ENCODE results near the gene SHISA2.

SHISA2 gene

DNA sequence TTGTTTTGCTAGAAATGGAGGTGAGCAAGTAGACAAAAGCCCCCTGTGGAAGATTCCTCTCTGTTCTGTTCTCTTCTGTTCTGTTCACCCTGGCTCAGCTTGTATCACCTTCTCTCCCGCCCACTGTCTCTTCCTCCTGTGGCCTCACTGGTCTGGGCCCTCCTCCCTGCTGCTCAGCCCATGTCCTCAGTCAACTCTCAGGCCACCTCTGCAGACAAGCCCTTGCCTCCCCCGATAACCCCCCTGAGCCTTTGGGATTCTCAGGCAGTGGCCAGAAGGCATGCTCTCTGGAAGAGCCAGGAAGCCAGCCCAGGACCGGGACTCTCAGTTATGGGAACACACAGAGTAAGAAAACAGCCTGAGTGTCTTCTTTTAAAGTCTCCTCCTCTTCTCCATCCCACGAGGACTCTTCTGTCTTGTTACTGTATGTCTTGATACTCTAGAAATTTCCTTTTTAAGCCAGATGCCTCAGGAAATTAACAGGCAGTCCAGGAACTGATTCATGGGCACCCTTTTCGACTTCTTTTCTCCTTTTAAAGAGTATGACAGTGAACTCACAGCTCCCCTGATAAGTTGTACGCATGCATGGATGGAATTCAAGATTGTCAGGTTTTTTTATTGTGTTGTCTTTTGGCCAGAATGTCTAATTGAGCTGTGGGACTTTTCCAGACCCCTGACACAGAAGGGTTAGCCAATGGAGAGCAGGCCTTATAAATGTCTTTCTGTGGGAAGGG, 33.7 kb downstream of the SHISA2 start:
- DNase-seq (ENCODE audit: insufficient read length, low spot score) (no peak), FAIRE-seq (no peak)
- no peak for TF ChIP-seq POLR2A (IDR thresholded peaks at IDR 0.05; ENCODE audit: low read depth, low read length)

DNA sequence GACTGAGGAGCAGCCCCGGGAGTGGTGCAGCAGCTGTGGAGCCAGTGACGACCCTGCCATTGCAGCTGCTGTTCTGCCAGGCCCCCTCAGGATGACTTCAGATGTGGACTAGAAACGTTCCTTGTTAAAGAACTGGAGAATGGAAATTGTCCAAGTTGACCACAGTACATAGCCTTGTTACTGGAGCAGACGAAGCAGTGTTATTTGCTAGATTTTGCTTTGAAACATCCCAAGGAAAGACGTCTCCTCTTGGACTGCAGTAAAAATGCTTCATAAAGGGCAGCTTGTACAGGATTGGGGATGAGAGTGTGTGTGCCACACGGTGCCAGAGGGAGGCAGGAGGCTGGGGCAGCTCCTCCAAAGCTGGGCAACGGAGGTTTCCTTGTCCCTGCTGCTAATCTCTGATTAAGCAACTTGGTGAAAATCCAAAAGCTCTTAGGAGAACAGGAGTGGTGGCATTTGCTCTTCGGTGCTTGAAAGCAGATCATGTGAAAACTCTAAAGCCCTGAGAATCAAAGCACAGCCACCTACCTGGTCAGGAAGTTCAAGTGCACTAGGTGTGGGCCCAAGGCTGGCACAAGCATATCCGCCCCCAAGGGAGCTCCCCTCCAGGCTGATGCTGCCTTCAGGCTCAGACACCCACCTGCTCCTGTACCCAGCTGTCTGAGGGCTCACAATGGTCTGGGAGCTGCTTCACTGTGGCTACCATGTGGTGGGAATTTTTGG, 34.5 kb downstream of the SHISA2 start:
- TF ChIP-seq POLR2A (IDR thresholded peaks at IDR 0.05; ENCODE audit: low read depth, low read length) = no peak
- FAIRE-seq = no peak
- DNase-seq (ENCODE audit: insufficient read length, low spot score) = no peak

DNA sequence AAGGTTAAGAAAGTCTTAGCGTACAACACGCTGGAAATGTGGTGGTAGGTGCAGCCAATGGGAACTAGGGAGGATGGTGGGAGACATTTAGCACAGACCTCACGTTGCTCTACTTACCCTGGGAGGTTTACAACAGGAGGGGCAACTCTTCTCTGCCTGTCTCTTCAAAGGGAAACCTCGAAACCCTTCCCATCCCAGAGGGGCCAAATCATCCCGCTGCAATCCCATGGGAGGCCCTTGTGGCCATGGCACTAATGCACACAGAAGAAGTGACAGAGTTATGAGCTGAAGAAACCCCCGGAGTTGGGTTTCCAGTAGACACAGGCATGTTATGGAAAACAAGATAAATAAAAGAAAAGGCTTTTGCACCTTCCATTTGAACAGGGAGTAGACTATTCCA, 35.6 kb downstream of the SHISA2 start:
- DNase-seq (ENCODE audit: insufficient read length, low spot score) (no peak), FAIRE-seq (no peak)
- no peak for TF ChIP-seq POLR2A (IDR thresholded peaks at IDR 0.05; ENCODE audit: low read depth, low read length)

DNA sequence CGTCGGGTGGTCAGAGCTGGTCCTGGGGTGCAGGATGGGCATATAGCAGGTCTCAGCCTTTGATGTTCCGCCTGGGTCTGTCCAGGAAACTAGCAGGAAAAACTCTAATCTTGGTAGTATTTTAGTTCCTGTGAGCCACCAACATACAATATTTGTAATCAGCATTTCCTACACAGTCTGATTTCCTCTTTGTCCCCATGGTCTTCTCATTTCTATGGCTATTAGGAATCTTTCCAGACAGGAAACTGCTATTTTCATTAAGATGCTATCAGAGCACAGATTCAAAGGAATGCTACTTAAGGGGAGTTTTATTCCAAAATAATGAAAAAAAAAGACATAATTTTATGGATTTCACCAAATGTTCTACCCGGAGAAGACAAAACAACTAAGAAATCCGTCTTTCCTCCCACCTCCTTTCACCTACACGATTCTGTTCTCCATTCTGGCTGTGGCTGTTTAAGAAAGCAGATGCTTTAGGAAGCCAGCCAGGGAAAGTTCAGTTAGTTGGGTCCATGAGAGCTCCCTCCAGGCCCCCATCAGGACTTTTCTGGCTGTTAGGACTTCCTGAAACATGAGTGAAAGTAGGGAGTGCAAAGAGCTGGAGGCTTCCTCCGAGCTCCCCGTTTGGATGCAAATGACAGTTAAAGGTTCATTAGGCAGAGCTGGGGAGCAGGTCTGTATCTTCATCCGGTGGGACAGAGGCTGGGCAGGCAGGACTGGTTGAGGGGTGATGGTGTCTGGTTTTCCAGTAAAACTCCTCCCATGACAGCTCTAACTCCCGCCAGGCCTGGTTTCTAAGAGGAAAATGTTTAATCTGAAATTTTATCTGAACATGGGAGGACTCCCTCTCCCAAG, 36.3 kb downstream of the SHISA2 start:
- FAIRE-seq (no peak), DNase-seq (ENCODE audit: insufficient read length, low spot score) (no peak)
- no peak for TF ChIP-seq POLR2A (IDR thresholded peaks at IDR 0.05; ENCODE audit: low read depth, low read length)

DNA sequence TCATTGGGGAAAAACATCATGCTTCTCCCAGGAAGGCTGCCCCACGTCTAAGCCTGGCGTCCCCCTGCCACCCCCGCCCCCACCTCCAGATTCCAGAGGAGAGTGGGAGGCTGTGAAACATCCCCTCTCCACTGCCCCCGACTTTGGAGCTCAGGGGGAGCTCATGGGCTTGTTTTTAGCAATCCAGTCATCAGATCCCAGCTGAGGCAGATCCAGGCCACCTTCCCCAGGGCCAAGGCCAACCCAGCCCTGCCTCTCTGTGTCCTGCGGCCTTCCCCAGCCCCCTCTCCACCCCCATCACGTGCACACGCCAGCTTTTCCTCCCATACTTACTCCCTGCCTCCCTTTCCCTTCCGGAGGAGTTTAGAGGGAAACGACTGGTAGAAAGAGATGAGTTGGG, 38.8 kb downstream of the SHISA2 start:
- TF ChIP-seq POLR2A (IDR thresholded peaks at IDR 0.05; ENCODE audit: low read depth, low read length) = no peak
- no peak for FAIRE-seq
- no peak for DNase-seq (ENCODE audit: insufficient read length, low spot score)

DNA sequence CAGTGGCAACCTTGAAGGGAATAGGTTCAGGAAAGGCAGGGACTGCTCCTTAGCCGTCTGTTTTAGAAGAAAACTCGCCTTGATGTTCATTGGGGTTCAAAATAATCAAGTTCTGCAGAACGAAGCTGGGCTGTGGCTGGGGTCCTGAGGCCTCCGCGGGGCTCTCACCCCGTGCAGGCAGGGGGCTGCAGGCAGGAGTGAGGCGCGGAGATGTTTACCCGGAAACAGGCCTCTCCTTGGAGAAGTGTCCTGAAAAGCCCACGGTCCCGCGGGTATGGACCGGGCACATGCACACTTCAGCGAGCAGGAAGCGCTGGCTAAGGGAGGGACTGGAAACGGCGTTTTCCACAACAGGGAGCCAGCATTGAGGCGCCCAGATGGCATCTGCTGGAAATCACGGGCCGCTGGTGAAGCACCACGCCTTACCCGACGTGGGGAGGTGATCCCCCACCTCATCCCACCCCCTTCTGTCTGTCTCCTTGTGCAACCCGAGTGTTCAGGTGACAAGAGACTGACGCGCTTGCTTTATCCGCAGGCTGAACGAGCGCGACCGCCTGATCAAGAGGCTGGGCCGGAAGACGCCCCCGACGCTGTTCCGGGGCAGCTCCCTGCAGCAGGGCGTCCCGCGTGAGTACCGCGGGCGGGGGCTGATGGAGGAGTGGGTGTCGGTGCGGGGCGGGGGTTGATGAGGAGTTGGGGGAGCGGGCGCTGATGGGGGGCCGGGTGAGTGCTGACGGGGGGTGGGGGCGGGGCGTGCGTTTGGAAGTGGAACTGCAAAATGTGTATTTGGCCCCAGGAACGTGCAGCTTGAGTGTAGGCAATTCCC, 39.6 kb downstream of the SHISA2 start:
- TF ChIP-seq POLR2A (IDR thresholded peaks at IDR 0.05; ENCODE audit: low read depth, low read length) = no peak
- no peak for DNase-seq (ENCODE audit: insufficient read length, low spot score)
- FAIRE-seq = no peak

DNA sequence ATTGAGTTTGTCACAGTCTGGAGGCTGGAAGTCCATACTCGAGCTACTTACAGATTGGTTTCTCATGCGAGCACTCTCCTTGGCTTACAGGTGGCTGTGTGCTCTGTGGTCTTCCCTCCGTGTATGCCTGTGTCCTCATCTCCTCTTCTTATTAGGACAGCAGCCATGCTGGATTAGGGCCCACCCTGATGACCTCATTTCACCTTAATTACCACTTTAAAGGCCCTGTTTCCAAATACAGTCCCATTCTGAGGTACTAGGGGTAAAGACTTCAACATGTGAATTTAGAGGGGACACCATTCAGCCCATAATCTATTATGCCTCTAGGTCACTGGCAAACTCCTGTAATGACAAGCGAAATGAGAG, 40.6 kb downstream of the SHISA2 start:
- FAIRE-seq = no peak
- no peak for TF ChIP-seq POLR2A (IDR thresholded peaks at IDR 0.05; ENCODE audit: low read depth, low read length)
- DNase-seq (ENCODE audit: insufficient read length, low spot score) = no peak

DNA sequence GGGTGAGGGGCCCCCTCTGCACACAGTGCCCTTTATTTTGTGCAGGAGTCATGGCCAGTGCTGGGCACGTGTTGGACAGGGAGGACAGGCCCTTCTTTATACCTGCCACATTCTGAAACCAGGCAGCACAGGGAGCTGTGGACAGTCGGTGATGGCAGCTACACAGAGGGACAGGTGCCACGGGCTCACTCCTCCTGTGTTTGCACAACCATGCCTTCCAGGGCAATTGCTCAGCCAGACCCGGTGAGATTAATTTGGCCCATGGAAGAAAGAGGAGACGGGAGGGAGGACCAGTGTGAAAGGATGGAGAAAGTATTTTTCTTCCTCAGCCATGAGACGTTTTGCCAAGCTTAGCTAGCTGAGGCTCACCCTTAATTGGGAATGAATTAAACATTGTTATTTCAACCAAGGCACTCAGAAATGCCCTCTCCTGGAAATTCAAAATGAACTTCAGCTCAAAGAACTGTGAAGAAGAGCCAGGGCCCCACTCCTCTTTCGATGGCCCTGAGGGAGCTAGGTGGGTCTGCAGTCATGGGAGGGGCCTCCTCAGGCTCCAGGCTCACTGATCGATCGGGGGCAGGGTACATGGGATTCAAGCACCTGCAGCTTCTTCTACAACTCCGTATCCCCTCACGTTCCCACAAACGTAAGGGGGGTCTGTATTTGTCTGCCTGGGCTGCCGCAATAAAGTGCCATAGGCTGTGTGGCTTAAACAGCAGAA, 41.2 kb downstream of the SHISA2 start:
- no peak for TF ChIP-seq POLR2A (IDR thresholded peaks at IDR 0.05; ENCODE audit: low read depth, low read length)
- FAIRE-seq (no peak), DNase-seq (ENCODE audit: insufficient read length, low spot score) (no peak)

DNA sequence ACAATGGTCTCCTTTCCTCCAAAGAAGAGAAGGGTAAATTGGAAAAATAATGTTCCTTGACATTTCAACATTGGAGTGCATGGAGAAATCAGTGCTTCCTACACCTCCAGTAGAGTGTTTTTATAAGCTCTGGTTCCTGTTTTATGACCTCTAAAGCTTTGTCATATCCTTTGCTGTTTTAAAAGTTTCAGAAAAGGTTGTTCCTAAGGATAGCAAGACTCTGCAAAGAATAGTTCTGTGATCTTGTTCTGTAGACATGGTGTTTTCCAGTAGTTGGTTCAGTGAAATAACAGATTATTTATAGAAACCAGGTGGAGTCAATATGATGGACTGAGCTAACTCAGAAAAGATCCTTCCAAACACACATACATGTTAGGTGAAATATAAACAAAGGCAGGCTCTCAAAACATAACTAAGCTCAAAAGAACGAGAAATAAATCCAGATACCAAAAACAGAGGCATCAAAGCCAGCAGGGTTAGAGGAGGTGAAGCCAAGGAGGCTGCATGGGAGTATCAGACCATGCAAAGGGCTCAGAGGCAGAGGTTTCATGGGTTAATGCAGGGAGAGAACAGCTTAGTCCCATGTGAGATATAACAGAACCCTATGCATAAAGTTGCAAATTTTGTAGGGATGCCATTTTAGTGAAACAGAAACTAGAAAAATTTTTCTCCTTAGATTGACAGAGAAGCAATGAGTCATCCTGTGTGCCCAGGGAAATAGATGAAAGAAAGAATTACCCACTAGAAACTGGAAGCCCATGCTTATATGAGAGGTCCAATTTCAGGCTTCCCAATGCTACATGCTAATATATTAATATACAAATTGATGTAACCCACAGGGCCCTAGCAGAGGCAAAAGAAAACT, 44.3 kb downstream of the SHISA2 start:
- FAIRE-seq (no peak), DNase-seq (ENCODE audit: insufficient read length, low spot score) (no peak)
- no peak for TF ChIP-seq POLR2A (IDR thresholded peaks at IDR 0.05; ENCODE audit: low read depth, low read length)
